Nucleus accumbens (tissue), 56 donors: Measurements from ENCODE around the gene TTC31.
"Not testable (repeated sequence)": the region's sequence is repeated elsewhere in the genome, so short reads cannot be mapped to it uniquely, and the experiment has no call there.

Source experiments
- DNase-seq, 56 donors: peaks; one replicate each; lab custom pipeline; 2025; lab: John Stamatoyannopoulos, UW

TTC31 gene

GRCh38 chr2:74482801-74483674, at the start of gene TTC31, which contains the start of gene CCDC142:
TTC31 (plus strand) TSS chr2:74483081; CDS start chr2:74483096, 15 bp downstream.
CCDC142 (minus strand) TSS chr2:74482998; CDS start chr2:74482837, 161 bp downstream.
- DNase-seq = peak; percentile 81 to 100 (median 95)

- no peak for DNase-seq
These were observed 46.6 kb upstream of the TTC31 start for GRCh38 chr2:74436111-74436805.

- DNase-seq = no peak
These were observed 45.8 kb upstream of the TTC31 start for GRCh38 chr2:74436848-74437695.

GRCh38 chr2:74438248-74438647, 44.6 kb upstream of the TTC31 start:
- DNase-seq = no peak

- no peak for DNase-seq
These were observed 43.5 kb upstream of the TTC31 start for GRCh38 chr2:74439373-74439772.

- peak in 55 of 56 donors; percentile 17 to 95 (median 88) for DNase-seq
These were observed 43.0 kb upstream of the TTC31 start for GRCh38 chr2:74439803-74440377.

GRCh38 chr2:74440378-74441169, 42.3 kb upstream of the TTC31 start:
- DNase-seq = peak; percentile 20 to 96 (median 87)

- DNase-seq = peak in 15 of 56 donors; percentile 24 to 76 (median 49)
These were observed 41.7 kb upstream of the TTC31 start for GRCh38 chr2:74441170-74441689.

GRCh38 chr2:74441690-74442482, 41.0 kb upstream of the TTC31 start, which contains the start of gene RTKN:
RTKN (minus strand) TSS chr2:74441937; CDS start chr2:74441816, 121 bp downstream.
- DNase-seq = peak in 9 of 56 donors; percentile 19 to 58 (median 37)

- not testable (repeated sequence) for DNase-seq
These were observed 40.2 kb upstream of the TTC31 start for GRCh38 chr2:74442483-74443297.

GRCh38 chr2:74444498-74445318, 38.2 kb upstream of the TTC31 start:
- no peak for DNase-seq

GRCh38 chr2:74447230-74447999, 35.5 kb upstream of the TTC31 start:
- DNase-seq = no peak

GRCh38 chr2:74448771-74449170, 34.1 kb upstream of the TTC31 start:
- no peak for DNase-seq

GRCh38 chr2:74450570-74451190, 32.2 kb upstream of the TTC31 start:
- no peak for DNase-seq
